GM10266 (cell line): Measurements from ENCODE around the gene FAM163A.

ENCODE experiments used
- DNase-seq: peaks from one replicate; pipeline ENCODE4 v3.0.0; 2012; ENCODE audit errors: extremely low spot score
- TF ChIP-seq, protein P1 (sequence below): IDR thresholded peaks from 2 replicates; pipeline ENCODE4 v1.5.1; 2012; ENCODE audit warnings: mild to moderate bottlenecking, low read depth; ENCODE audit not compliant: control insufficient read depth, insufficient read depth; ENCODE audit errors: missing control alignments

The FAM163A gene

GRCh38 chr1:179777731-179778130 lies 34.6 kb downstream of the FAM163A start:
- TF ChIP-seq, protein P1, sequence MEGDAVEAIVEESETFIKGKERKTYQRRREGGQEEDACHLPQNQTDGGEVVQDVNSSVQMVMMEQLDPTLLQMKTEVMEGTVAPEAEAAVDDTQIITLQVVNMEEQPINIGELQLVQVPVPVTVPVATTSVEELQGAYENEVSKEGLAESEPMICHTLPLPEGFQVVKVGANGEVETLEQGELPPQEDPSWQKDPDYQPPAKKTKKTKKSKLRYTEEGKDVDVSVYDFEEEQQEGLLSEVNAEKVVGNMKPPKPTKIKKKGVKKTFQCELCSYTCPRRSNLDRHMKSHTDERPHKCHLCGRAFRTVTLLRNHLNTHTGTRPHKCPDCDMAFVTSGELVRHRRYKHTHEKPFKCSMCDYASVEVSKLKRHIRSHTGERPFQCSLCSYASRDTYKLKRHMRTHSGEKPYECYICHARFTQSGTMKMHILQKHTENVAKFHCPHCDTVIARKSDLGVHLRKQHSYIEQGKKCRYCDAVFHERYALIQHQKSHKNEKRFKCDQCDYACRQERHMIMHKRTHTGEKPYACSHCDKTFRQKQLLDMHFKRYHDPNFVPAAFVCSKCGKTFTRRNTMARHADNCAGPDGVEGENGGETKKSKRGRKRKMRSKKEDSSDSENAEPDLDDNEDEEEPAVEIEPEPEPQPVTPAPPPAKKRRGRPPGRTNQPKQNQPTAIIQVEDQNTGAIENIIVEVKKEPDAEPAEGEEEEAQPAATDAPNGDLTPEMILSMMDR: no peak
- no peak for DNase-seq

DNA sequence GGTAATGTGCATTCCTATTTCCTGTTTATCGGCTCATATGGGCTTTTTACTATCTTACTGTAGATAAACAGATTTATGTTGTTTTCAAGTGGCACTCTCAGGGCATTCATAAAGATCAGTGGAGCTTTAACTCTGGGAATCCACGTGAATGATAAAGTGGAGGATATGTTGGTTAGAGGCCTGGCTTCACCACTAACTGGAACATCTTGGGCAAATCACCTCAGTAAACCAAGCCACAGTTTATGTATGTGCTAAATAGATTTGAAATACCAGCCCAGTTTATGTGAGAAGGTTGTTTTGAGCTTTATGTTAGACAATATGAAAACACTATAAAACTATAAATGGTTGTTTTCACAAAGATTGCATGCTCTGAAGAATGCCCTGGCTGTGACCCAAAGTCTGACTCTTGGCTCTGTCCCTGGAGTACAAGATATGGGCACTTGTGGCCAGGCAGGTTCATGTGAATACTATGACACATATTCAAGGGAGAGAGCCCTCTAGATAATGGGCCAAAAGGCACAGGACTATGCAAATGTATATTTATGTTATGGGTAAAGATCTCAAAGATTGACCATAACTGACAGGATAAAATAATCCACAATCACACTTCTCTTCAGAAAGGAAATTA lies 36.7 kb downstream of the FAM163A start:
- TF ChIP-seq, protein P1: no peak
- no peak for DNase-seq

GRCh38 chr1:179781962-179782361 lies 38.9 kb downstream of the FAM163A start:
- TF ChIP-seq, protein P1: no peak
- no peak for DNase-seq

DNA sequence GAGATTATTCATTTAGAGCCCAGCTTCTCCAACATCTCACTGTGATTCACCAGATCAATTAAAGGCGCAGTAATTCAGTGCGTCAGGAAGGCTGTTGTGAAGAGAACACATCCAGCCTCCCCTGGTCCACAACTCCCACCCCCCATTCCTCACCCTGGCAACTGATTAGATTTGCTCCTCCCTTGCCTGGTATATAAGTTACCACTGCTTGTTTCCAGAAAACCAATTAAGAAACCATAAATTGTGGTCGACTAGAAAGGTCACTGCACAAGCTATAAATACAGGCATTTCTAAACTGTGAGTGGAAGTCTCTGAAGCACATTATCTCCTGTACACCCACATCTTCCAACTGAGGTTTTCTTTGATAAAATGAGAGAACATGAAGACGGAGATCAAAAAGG lies 41.9 kb downstream of the FAM163A start:
- no peak for DNase-seq
- TF ChIP-seq, protein P1: no peak

- TF ChIP-seq, protein P1: no peak
Measured at GRCh38 chr1:179785728-179786127, 42.6 kb downstream of the FAM163A start.

GRCh38 chr1:179786815-179787685 lies 44.0 kb downstream of the FAM163A start:
- no peak for DNase-seq
- TF ChIP-seq, protein P1: no peak

More at GRCh38 chr1:179785728-179786127, 42.6 kb downstream of the FAM163A start:
- DNase-seq: no peak

DNA sequence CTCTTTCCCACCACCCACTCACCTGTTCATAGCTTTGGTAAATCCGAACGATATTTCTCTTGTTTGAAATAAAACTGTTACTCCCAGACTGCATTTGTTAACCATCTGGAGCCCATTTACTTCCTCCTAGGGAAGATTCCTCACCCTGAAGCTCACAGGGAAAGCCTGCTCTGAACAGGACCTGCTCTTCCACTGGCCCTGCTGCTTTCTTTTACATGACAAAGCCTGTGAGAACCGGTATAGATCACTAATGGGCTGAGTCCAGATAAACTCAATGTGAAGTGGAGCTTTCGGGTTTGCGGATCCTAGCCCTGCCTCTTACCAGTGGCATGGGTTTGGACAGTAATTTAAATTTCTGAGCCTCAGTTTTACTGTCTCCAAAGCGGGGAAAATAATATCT lies 45.2 kb downstream of the FAM163A start:
- no peak for DNase-seq
- TF ChIP-seq, protein P1: no peak
